ENCODE measurements around the gene GRK3.
"Not testable (repeated sequence)": the region's sequence is repeated elsewhere in the genome, so short reads cannot be mapped to it uniquely, and the experiment has no call there.

Gene GRK3

DNA sequence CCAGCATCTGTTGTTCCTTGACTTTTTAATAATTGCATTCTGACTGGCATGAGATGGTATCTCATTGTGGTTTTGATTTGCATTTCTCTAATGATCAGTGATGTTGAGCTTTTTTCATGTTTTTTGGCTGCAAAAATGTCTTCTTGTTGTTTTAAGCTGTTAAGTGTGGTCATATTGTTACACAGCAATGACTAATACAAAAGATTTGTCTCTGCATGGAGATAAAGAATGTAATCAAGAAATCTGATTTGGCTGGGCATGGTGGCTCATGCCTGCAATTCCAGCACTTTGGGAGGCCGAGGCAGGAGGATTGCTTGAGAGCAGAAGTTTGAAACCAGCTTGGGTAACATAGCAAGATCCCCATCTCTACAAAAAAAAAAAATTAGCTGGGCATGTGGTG lies 12.1 kb upstream of the GRK3 start:
- not testable (repeated sequence) for DNase-seq

DNA sequence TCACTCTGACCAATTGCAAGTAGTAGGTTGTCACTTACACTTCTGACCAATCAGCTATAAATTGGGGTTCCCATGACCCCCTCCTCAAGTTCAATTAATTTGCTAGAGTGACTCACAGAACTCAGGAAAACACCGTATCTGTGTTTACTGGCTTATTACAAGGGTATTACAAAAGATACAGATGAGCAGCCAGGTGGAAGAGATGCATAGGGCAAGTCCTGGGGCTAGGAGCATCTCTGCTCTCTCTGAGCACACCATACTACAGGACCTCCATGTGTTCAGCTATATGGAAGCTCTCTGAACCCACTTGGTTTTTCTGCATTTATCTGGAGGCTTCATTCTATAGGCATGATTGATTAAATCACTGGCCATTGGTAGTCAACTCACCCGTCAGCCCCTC lies 11.3 kb upstream of the GRK3 start:
- no peak for DNase-seq

DNA sequence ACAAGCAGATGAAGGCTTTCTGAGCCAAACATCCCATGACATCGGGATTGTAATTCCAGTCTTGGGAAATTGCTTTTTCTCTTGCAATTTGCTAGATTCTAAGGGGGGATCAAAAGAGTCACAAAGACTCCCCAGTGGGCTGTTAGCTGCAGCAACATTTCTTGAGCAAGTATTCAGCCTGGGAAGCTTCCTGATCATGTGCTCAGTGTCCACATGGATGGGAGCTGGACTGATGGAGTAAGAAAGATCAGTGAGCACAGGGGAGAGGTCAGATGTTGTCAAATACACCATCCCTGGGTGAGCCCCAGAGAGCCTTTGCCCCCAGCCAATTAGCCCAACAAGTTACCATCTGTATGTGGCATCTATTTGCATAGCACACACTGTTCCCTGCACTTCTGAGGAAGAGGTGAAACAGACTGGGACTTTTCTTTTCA lies 10.2 kb upstream of the GRK3 start:
- DNase-seq = no peak

DNA sequence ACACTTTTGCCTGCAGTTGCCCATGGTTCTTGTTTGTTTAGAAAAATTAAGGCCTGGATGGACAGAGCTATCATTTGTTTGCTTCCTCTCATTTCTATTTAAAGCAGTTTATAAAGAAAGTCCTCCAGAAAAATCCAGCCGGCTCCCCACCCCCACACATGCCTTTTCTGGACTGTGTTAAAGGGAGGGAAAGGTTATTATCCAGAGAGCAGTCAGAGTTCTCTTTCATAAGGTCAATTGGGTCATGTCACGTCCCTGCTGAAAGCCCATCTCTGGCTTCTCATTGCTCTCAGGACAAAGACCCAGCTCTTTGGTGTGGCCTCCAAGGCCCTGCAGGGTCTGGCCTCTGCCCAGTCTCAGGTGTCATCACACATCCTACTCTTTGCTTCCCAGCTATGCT lies 9.8 kb upstream of the GRK3 start:
- DNase-seq = no peak

DNA sequence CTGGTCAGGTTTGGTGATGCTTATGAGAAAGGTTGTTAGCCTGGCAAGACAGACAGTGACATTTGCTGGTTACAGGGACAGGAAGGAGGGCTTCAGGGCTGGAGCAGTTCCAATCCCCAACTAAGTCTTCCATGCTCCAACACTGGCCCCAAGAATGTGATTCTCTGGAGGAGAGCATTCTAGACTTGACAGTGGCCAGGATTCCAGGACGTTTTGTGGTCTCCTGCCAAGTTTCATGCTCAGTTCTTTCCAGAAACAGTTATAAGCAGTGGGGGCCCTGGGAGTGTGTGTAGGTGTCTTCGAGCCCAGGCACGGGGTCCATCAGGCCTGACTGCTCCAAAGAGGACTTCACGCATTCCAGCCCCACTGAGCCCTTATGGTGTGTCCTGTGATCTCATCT lies 8.9 kb upstream of the GRK3 start:
- no peak for DNase-seq

DNA sequence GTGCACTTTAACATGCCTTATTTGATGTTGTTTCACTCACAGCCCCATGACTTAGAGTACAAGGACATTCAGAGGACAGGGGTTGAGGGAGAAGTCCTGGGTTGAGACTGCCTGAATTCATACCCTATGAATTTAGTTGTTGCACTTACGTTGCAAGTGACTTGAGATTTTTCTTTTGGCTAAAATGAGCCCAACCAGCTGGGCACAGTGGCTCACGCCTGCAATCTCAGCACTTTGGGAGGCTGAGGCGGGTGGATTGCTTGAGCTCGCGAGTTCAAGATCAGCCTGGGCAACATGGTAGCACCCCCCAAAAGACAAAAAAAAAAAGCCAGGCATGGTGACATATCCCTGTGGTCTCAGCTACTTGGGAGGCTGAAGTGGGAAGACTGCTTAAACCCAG lies 7.3 kb upstream of the GRK3 start:
- DNase-seq = no peak

DNA sequence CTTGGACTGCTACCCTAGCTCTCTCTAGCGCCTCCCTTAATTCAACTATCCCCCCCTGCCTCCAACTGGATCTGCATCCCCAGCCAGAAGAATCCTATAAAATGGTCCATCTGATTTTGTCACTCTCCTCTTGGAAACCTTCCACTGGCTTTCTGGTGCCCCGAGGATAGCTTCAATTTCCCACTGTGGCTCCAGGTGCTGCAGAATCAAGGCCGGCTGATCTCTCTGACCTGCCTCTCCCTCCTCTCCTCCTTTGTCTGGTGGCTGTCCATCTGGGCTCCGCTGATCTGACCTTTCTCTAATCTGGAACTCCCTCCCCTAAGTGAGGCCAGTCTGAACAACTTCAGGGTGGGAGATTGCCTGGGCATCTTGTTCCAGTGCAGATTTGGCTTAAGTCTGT lies 6.1 kb upstream of the GRK3 start:
- no peak for DNase-seq

DNA sequence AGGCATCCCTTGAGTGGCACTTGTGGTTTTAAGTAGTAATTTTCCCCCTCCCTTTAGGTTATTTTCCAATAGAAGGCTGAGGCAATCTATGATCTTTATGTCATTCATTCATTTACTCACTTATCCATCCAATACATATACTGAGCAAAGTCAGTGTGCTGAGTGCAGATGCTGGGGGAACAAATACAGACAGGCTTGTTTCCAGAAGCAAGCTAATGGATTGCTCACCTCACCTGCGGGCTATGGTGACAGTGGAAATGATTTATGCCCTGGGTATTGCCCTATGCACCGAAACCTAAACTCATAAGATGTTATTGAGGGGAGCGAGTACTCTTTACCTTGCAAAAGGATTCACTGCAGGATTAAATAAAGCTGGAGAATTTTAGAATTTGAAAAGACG lies 4.6 kb upstream of the GRK3 start:
- DNase-seq = not testable (repeated sequence)

DNA sequence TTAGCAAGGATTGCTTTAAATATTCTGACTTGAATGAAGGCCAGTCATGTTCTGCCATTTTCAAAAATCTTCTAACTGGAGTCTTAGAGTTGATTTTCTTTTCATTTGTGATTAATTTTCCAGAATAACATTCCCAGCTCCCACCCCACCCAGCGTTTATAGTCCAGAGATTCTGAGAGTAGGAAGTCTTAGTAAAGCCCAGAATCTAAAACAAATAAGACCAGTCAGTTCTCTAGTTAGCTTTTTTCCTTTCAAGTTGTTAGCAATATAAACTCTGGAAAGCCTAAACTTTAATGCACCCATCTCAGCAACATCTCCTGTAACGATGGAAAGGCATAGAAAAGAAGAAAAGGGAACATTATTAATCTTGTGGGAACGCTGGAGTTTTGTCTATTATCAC lies 3.3 kb upstream of the GRK3 start:
- not testable (repeated sequence) for DNase-seq

DNA sequence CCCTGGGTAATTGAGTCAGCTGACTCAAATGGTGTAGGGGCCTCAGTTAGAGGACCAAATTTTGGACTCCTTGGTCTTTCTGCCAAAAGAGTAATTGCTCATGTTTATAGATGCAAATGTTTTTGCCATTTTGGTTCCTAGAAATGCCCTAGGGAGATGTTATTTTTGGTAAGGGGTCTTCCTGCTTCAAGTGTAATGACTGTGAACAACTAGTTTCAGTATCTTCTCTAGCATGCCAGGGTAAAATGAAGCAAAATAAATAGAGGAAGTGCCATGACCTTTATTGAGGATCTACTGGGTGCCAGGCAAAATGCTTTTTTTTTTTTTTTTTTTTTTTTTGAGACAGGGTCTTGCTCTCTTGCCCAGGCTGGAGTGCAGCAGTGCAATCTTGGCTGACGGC lies 2.5 kb upstream of the GRK3 start:
- DNase-seq = not testable (repeated sequence)

DNA sequence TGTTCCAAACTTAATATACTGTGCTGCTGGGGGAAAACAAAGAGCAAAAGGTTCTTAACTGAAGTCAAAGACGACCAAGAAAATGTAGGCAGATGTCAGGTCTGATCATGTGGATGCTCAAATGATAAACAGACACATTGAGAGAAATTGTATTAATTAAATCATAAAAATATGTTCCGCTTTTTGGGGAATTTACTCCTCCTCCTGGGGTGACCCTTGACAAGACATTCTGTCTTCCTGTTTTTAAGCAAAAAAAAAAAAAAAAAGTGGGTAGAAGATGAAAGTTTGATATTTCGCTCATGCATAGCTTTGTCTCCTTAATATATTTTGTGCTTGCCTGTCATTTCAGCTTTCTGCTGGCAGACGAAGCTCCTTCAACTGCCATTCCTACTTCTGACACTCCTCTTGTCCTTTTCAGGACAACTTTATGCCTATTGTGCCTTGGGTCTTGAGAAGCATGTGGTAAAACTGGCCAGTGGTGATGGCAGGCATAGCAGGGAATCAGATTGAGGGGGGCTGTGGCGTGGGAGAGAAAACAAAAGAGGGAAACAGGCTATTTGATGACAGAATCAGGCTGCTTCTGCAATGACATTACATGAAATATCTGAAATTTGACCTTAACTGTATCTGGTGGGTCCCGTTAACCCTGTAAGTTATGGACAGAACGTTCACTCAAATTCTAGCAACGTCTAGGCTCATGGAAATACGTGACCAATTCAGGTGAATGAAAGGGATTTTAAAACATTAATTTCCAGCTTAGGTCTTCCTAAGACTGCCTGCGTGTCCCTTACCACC lies 1.3 kb upstream of the GRK3 start:
- not testable (repeated sequence) for DNase-seq

DNA sequence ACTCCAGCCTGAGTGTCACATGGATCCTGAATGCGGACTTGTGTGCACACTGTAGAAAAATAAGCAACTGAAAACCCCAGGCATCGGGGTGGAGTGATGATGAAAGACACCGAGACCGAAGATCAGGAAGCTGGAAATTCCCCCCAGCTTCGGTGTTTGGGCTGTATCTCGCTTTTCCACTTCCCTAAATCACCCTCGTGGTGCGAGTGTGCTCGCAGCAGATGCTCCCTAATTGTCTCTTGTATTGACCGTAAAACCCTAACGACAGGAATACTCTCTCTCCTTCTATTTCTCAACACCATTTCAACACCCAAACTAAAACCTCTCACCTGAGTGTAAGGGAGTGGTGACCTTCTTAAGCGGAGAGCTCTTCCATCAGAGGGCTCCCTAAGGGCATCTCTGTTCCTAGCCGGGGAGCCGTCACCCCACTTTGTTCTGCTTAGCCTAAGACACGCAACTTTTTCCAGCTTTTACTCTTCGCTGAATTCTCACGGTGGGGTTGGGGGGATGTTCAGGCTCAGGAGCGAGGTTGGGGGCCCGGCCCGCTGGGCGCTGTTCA lies 635 bp upstream of the GRK3 start:
- no peak for DNase-seq

DNA sequence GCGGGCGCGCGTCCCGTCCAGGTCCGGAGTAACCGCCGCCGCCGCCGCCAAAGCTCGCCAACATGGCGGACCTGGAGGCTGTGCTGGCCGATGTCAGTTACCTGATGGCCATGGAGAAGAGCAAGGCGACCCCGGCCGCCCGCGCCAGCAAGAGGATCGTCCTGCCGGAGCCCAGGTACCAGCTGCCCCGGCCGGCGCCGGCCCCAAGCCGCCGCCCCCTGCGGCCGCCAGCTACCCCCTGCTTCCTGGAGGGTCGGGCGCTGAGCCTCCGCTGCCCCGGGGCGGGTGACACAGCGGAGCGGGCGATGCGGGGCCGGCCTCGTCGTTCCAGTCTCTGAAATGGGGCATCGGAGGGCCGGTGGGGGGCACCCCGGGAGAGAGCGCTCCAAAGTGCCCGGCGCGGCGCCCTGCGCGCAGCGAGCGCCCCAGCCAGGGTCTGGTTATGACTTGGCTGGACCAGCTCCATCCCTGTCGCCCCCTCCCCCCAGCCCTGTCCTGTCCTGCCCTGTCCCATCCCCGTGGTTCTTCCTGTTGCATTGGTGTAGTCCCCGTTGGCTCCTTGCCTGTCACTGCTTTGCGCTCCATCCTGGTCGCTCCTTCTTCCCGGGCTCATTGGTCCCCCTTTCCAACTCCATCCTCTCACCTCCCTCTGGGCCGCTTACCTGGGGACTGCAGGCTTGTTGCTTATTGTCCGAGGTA lies 653 bp downstream of the GRK3 start:
- DNase-seq = peak; percentile 49

DNA sequence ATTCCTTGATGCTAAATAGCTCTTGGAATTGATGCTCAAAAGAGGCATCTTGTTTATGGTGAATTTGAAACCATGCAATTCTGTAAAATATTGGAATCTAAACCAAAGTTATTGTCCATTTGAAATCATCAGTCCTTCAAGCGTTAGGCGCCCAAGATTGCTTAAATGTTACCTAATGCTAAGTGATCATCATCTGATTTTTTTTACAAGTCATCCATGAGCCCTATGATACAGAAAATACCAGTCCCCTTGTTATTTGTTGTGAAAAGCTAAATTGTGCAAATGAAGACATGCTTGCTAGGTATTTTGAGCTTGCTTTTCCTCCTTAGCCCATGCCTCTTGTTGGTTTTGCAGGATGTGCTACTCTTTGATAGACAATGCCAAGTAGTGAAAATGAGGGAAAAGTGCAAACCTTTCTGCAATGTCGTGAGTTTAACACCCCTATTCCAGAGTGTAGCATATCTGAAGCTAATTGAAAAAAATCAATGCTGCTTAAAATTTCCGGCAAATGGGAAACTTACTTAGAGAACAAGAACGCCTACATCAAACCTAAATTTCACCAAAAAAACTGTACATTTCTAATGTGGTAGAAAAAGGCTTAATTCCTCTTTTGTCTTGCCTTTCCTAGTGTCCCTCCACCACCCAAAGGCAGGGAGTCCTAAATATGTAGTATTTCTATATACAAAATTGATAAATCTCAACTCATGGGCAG lies 1.9 kb downstream of the GRK3 start:
- no peak for DNase-seq

DNA sequence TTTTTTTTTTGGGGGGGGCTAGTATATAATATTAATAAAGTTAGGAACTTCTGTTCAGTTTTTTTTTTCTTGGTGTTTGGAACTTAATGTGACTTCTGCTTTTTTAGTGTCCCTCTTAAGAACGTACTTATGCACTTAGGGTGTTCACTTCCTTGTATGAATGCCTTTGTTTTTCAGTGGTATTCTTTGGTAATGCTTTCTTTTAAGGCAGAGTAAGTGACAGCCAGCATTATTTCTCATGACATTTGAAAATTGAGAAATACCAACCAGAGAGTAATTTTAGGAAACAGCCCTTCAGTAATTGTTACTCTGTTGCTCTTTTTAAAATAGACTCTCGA lies 2.4 kb downstream of the GRK3 start:
- no peak for DNase-seq

DNA sequence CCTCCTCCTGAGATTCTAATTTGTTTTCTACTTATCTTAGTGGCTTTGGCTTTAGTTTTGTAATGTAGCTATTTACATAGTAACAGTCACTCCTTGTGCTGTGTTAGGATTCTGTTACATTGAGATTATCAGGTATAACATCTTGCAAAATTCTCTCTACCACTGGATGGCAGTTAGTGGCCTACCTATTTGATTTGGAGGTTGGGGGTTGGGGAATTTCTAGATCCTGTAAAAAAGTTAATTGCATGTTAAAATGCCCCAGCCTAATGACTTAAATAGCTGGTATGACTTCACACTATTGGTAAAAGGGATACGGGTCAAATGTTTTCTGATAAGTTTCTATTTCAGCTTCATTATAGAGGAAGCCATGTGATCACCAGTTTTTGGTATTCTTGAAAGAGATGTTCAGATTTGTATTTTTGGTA lies 2.8 kb downstream of the GRK3 start:
- DNase-seq = no peak

DNA sequence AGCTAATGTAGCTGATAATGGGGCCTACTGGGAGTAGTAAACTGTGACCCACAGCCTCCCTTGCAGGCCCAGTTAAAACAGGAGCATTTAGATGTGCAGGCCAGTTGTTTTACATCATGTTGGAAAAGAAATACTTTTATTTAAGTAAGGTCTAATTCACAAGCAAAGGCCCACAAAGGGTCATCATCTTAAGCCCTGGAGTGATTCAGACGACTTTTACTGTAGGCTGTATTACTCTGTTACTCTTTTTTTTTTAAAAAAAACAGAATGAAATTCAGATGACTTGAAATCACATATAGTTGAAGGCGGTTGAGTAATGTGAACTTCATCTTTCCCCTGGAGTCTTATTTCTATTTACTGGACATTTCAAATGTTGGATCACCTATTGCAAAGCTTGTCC lies 3.6 kb downstream of the GRK3 start:
- not testable (repeated sequence) for DNase-seq

DNA sequence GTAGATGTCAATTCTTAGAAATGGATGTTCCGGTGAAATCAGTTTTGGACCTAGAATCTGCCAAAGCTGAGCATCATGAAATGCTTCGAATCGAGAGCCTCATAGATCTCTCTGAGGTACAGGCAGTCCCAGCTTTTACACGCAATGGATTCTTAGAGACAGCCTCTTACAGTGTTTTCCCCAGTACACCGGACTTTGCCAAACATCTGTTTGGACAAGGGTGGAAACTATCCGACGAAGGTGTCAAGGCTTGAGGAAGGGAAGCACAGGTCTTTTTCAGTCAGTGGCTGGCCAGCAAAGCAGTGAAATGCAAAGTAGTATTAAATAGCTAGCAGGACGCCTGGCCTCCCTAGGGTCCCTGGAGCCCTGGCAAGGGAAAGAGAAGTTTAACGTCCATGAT lies 4.9 kb downstream of the GRK3 start:
- DNase-seq = no peak

DNA sequence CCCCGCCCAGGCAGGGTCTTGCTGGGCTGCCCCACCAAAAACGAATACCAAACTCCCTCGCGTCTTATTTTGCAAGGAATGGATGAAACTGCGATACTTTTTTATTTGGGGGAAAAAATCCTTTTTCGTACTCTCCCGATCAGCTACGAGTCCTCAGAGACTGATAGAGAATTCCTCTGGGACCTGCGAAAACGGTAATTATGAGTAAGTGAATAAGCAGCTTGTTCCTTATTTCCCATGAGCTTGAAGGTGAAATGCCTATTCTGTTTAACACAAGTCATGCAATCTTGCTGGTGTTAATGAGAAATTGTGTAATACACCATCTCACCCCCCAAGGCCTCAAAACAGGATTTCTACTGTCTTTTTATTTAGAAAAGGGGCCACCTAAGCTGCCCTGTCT lies 5.5 kb downstream of the GRK3 start:
- DNase-seq = no peak

DNA sequence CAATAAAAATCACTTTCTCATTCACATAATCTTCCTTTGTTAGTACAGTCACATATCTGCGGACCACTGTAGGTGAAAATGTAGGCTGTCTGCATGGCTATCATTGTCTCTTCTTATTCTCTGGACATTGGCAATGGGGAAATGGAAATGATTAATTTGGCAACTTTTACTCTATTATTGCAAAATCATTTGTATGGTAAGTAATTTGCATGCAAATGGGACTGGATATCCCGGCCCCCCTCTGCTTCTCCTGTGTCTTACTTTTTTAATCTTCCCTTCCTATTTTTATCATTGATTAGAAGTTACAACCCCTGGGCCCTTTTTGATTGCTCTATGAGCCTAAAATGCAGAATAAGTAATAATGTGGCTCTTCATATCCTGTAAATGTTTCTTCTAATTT lies 6.0 kb downstream of the GRK3 start:
- DNase-seq = no peak

DNA sequence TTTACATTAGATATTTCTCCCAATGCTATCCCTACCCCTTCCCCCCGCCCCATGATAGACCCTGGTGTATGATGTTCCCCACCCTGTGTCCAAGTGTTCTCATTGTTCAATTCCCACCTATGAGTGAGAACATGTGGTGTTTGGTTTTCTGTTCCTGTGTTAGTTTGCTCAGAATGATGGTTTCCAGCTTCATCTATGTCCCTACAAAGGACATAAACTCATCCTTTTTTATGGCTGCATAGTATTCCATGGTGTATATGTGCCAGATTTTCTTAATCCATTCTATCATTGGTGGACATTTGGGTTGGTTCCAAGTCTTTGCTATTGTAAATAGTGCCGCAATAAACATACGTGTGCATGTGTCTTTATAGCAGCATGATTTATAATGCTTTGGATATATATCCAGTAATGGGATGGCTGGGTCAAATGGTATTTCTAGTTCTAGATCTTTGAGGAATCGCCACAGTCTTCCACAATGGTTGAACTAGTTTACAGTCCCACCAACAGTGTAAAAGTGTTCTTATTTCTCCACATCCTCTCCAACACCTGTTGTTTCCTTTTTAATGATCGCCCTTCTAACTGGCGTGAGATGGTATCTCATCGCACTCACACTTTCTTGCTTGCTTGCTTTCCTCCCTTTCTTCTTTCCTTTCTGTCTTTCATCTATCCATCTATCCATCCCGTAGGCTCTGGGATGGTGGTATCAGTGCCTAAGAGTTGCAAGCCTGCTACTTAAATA lies 7.7 kb downstream of the GRK3 start:
- DNase-seq = not testable (repeated sequence)

DNA sequence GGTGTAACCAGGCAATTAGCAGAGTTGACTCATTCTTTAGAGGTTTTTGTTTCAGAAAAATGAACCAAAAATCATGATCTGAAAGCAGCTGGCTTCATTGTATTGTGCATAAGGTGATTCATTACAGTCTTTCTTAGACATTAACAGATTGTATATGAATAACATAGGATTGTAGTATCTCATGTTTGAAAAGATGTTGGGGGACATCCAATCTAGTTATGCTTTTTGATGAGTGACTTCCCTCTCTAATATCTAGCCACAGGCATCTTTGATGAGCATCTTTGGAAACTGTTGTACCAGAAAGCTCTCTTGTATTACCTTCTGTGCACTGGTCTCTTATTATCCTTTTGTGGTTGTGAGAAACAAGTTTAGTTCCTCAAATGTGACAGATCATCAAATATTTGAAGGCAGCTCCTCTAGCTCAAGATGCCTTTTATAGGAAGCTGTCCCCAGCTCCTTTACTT lies 8.3 kb downstream of the GRK3 start:
- DNase-seq = no peak

DNA sequence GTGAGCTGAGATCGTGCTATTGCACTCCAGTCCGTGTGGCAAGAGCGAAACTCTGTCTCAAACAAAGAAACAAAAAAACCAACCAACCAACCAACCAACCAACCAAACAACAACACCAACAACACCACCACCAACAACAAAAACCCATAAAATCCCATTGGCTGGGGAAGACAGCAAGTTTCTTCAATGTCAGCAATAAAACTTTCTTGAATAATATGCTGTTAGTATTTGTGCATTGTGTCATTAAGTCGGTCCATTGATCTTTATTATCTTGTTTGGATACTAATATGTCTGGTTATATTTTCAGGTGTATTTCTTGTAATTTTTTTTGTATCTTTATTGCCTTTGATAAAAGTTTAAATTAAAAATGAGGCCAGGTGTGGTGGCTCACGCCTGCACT lies 9.4 kb downstream of the GRK3 start:
- no peak for DNase-seq

All from NCI-H1105 treated with DMSO at 0.1 percent for 48 hours (cell line).